WI38 (cell line): ENCODE data around the gene CCDC183.
"Not testable (repeated sequence)": the region's sequence is repeated elsewhere in the genome, so short reads cannot be mapped to it uniquely, and the experiment has no call there.

ENCODE experiments used
- H3K4me3 ChIP-seq: 2 replicates; pipeline ENCODE4 v1.5.1; 2011; ENCODE audit warnings: low read depth, mild to moderate bottlenecking, control low read depth, low read length
- CTCF ChIP-seq: IDR thresholded peaks from 2 replicates; pipeline ENCODE4 v1.5.1; 2012; ENCODE audit warnings: low read depth, mild to moderate bottlenecking, control low read depth, low read length

Gene CCDC183

GRCh38 chr9:136786451-136786850, 9.7 kb upstream of the CCDC183 start:
- H3K4me3 ChIP-seq = no peak overlapping the region
- TF ChIP-seq CTCF = no peak

- not testable (repeated sequence) for H3K4me3 ChIP-seq
Measured at GRCh38 chr9:136786983-136787382, 9.2 kb upstream of the CCDC183 start.

- H3K4me3 ChIP-seq = no peak overlapping the region
- peak; percentile 64 for TF ChIP-seq CTCF
Measured at GRCh38 chr9:136787690-136788400, 8.3 kb upstream of the CCDC183 start.

- H3K4me3 ChIP-seq = not testable (repeated sequence)
Measured at GRCh38 chr9:136788644-136789522, 7.3 kb upstream of the CCDC183 start.

GRCh38 chr9:136789523-136789937, 6.6 kb upstream of the CCDC183 start:
- H3K4me3 ChIP-seq = no peak overlapping the region
- no peak for TF ChIP-seq CTCF

- peak within 1 kb of the TSS; percentile 85 for H3K4me3 ChIP-seq
- TF ChIP-seq CTCF = no peak
Measured at GRCh38 chr9:136790640-136791515, 5.3 kb upstream of the CCDC183 start, which contains the start of gene TMEM141. Gene TMEM141, plus strand, starts transcription at chr9:136791344. Its CDS starts 27 bp downstream, at chr9:136791371.

GRCh38 chr9:136791516-136792276, 4.4 kb upstream of the CCDC183 start:
- peak; percentile 98 for TF ChIP-seq CTCF
- H3K4me3 ChIP-seq = peak overlapping the region; percentile 85
